Sigmoid colon (tissue), 7 donors: ENCODE data around the gene DNAH17. TPM values are rescaled to one million over a fixed set of nuclear protein-coding genes. Genes with fewer than 3 reads are reported as not detected.

ENCODE experiments used
- DNase-seq: peaks from one replicate; pipeline ENCODE4 v3.0.0-alpha.2; 2019
- H3K27ac ChIP-seq, 4 donors: fragments of 200-600 bp; sonication (generic); one replicate each; pipeline ENCODE4 v1.5.1; 2016 to 2019; ENCODE audit warnings: mild to moderate bottlenecking in 1 of 4
- H3K27me3 ChIP-seq, 3 donors: fragments of 200-600 bp; sonication (generic); one replicate each; pipeline ENCODE4 v1.5.1; 2019; ENCODE audit warnings: mild to moderate bottlenecking in 1 of 3
- H3K36me3 ChIP-seq, 4 donors: fragments of 200-600 bp; sonication (generic); one replicate each; pipeline ENCODE4 v1.5.1; 2016 to 2019
- H3K4me1 ChIP-seq, 4 donors: fragments of 200-600 bp; sonication (generic); one replicate each; pipeline ENCODE4 v1.5.1; 2017 to 2019
- H3K4me3 ChIP-seq, 4 donors: fragments of 200-600 bp; sonication (generic); one replicate each; pipeline ENCODE4 v1.5.1; 2017 to 2019; ENCODE audit warnings: mild to moderate bottlenecking in 2 of 4, moderate library complexity in 1 of 4
- H3K9me3 ChIP-seq, 4 donors: fragments of 200-600 bp in 3 of 4; sonication (generic) in 3 of 4; one replicate each; pipeline versions ENCODE4 v1.5.1 to v1.6.1; 2013 to 2019
- EP300 ChIP-seq, 4 donors: sonication (generic); formaldehyde crosslinking; IDR thresholded peaks; one replicate each; pipeline ENCODE4 v1.6.1; 2017; ENCODE audit warnings: antibody characterized with exemption in 4 of 4
- POLR2A ChIP-seq, 2 donors: fragments of 450-650 bp; IDR thresholded peaks; one replicate each; pipeline ENCODE4 v1.6.1; 2016; ENCODE audit warnings: antibody characterized with exemption in 2 of 2, mild to moderate bottlenecking in 2 of 2, moderate library complexity in 2 of 2
- POLR2AphosphoS5 ChIP-seq, 4 donors: sonication (generic); formaldehyde crosslinking; IDR thresholded peaks; one replicate each; pipeline ENCODE4 v1.6.1; 2017; ENCODE audit warnings: antibody characterized with exemption in 4 of 4
- WGBS, 2 donors: extraction: QIAGEN DNeasy Blood & Tissue Kit; methylation state at CpG; one replicate each; pipeline ENCODE4 v1.1.7; 2013; 5-methylcytosine and 5-hydroxymethylcytosine counted together
- intact Hi-C: fragments of 100-400 bp; cut with DNase I; formaldehyde crosslinking; loops from one replicate; pipeline ENCODE4 v1.15.1; 2023
- polyA plus RNA-seq, 3 donors: library from polyadenylated mRNA; stranded (reverse); fragments of 200-250 nt; gene quantifications; one replicate each; pipeline ENCODE4 v1.2.3, GENCODE V29; 2013
- total RNA-seq, 4 donors: library from RNA; depleted of rRNA; stranded (reverse); fragments of >200 nt; gene quantifications; one replicate each; pipeline ENCODE4 v1.1.0, GENCODE V29; 2016
- TF ChIP-seq, protein P1 (sequence below), 4 experiments: fragments of 450-650 bp in 3 of 4; fragments of 200-600 bp in 1 of 4; IDR thresholded peaks; one replicate each; pipeline ENCODE4 v1.5.1; 2016 to 2019; ENCODE audit warnings: antibody characterized with exemption in 4 of 4, mild to moderate bottlenecking in 3 of 4, moderate library complexity in 2 of 4
- donor health status: healthy with polysubstance abuse.
- donor health status: Bipolar disorder and iron deficiency.
- donor health status: healthy.

DNAH17 gene
- total and polyA plus RNA-seq, 7 donors, result 0.07 to 0.68 (median 0.26) TPM; not detected in 3

DNA sequence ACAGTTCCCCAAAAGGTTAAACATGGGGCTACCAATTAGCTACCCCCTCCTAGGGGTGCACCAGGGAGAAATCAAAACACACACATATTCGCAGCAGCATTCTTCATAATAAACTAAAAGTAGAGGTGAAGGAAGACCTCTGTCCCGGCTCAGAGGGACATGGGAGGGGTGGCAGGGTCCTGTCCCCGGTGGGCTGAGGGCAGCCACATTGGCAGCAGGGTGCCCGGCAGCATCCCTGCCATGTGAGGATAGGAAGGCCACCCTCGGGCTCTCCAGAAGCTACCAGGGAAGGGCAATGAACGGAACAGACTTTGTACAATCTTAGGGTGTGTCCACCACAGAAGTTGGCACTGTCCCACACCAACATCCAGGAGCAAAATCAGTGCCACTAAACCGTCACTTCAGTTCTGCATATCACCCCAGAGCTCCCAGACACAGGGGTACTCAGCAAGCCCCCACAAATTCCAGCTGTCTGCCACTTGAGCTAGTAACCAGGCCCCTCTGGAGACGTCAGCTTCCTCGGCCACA, 3.1 kb upstream of the DNAH17 start:
- intact Hi-C loops, result no loop called here

DNA sequence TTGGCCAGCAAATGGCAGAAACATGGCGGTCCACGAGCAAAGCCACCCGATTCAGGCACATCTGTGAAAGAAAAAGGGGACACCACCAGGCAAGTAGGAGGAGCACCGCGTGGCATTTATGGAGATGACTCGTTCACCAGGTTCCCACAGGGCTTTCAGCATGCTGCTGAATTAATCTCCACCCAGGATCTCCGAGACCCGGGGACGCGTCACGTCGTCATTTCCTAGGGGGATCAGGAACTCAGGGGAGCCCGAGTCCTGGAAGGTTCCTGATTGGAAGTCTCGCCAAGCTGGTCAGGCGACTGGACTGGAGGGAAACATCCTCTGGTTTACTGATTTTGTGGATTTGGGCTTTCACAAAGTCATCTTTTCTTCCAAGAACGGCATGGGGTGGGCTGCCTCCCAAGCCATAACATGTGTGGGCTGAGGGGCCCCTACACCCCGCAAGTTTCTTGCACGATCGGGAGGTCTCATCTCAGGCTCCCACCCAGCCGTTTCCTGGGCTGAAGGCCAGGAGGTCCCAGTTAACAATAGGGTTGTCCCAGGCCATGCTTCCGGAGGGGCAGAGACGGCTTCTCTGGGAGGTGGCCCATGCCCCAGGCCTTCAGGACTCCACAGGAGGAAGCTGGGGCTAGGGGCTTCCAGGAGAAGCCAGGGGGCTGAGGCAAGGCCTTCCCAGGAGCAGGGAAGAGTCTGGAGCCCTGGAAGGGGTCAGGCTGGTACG, 645 bp downstream of the DNAH17 start:
- TF ChIP-seq, protein P1, sequence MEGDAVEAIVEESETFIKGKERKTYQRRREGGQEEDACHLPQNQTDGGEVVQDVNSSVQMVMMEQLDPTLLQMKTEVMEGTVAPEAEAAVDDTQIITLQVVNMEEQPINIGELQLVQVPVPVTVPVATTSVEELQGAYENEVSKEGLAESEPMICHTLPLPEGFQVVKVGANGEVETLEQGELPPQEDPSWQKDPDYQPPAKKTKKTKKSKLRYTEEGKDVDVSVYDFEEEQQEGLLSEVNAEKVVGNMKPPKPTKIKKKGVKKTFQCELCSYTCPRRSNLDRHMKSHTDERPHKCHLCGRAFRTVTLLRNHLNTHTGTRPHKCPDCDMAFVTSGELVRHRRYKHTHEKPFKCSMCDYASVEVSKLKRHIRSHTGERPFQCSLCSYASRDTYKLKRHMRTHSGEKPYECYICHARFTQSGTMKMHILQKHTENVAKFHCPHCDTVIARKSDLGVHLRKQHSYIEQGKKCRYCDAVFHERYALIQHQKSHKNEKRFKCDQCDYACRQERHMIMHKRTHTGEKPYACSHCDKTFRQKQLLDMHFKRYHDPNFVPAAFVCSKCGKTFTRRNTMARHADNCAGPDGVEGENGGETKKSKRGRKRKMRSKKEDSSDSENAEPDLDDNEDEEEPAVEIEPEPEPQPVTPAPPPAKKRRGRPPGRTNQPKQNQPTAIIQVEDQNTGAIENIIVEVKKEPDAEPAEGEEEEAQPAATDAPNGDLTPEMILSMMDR (IDR thresholded peaks at IDR 0.05), result no peak
- TF ChIP-seq EP300 (IDR thresholded peaks at IDR 0.05), result no peak
- no peak for TF ChIP-seq POLR2A (IDR thresholded peaks at IDR 0.05)
- TF ChIP-seq POLR2AphosphoS5 (IDR thresholded peaks at IDR 0.05), result no peak
- Histone ChIP-seq H3K4me3 (no peak overlapping the region), H3K4me1 (no peaks in the 10 kb centered on the region), H3K36me3 (no peaks in the 10 kb centered on the region), H3K27ac (no peak overlapping the region), H3K27me3 (no peaks in the 10 kb centered on the region), H3K9me3 (no peaks in the 10 kb centered on the region)
- 85 to 86% methylated on average over 23 of the region's 23 CpGs for WGBS, 2 donors
- intact Hi-C loops, result no loop called here
- no peak for DNase-seq

More for the DNA sequence above, 3.1 kb upstream of the DNAH17 start:
- H3K27me3 ChIP-seq, result no peaks in the 10 kb centered on the region
- no peaks in the 10 kb centered on the region for H3K4me1 ChIP-seq
- DNase-seq, result no peak
- no peak for TF ChIP-seq POLR2A (IDR thresholded peaks at IDR 0.05)
- TF ChIP-seq EP300 (IDR thresholded peaks at IDR 0.05), result no peak
- no peak overlapping the region for H3K27ac ChIP-seq
- no peaks in the 10 kb centered on the region for H3K36me3 ChIP-seq
- 23 to 72% methylated on average over 9 of the region's 9 CpGs for WGBS, 2 donors
- no peak overlapping the region for H3K4me3 ChIP-seq
- no peaks in the 10 kb centered on the region for H3K9me3 ChIP-seq

DNA sequence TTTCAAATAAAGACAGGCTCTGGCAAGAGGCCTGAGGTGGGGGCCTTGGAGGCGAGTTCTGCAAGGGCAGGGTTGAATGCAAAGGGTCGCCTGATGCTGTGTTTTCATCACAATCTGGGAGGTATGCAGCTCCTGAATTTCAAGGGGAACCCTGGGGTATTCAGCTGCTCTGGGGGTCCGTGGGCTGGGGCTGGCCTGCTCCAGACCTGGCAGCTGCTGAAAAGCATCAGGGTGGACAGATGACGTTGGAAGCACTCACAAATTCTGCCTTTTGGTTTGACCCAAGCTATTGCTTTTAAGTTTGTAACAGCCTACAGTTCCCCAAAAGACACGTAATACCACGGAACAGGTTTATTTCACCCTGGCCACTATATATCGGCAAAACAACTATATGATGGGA, 1.3 kb downstream of the DNAH17 start:
- Histone ChIP-seq H3K36me3 (no peaks in the 10 kb centered on the region), H3K27me3 (no peaks in the 10 kb centered on the region), H3K27ac (no peak overlapping the region), H3K4me3 (no peak overlapping the region), H3K9me3 (no peaks in the 10 kb centered on the region), H3K4me1 (no peaks in the 10 kb centered on the region)
- TF ChIP-seq, protein P1 (IDR thresholded peaks at IDR 0.05), result no peak
- TF ChIP-seq POLR2A (IDR thresholded peaks at IDR 0.05) (no peak), EP300 (IDR thresholded peaks at IDR 0.05) (no peak), POLR2AphosphoS5 (IDR thresholded peaks at IDR 0.05) (no peak)
- WGBS, 2 donors, result 86 to 87% methylated on average over 7 of the region's 7 CpGs
- intact Hi-C loops, result no loop called here
- DNase-seq, result no peak

DNA sequence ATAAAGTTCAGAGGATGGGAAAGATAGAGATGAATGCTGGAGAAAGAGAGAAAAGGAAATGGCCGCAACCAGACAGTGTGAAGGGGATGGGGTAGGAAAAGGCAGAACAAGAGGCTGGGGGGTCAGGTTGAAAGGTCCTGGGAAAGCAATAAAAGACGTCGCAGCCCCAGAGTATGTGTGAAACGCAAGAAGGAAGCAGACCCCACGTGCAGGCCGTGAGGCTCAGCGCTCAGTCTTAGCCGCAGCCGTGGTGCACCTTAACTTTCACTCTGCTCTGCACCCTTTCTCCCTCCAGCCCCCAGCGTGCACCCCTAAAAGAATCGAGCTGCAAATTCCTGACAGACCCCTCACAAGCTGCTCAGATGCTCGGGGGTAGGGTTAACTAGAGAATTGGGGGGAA, 1.9 kb downstream of the DNAH17 start:
- H3K27me3 ChIP-seq, result no peaks in the 10 kb centered on the region
- no peaks in the 10 kb centered on the region for H3K9me3 ChIP-seq
- no peak overlapping the region for H3K27ac ChIP-seq
- no peak for DNase-seq
- no peaks in the 10 kb centered on the region for H3K36me3 ChIP-seq
- H3K4me1 ChIP-seq, result no peaks in the 10 kb centered on the region
- no peak for TF ChIP-seq POLR2AphosphoS5 (IDR thresholded peaks at IDR 0.05)
- TF ChIP-seq, protein P1 (IDR thresholded peaks at IDR 0.05), result no peak
- no peak for TF ChIP-seq POLR2A (IDR thresholded peaks at IDR 0.05)
- TF ChIP-seq EP300 (IDR thresholded peaks at IDR 0.05), result no peak
- no peak overlapping the region for H3K4me3 ChIP-seq
- 70 to 71% methylated on average over 12 of the region's 12 CpGs for WGBS, 2 donors
- intact Hi-C loops, result no loop called here

DNA sequence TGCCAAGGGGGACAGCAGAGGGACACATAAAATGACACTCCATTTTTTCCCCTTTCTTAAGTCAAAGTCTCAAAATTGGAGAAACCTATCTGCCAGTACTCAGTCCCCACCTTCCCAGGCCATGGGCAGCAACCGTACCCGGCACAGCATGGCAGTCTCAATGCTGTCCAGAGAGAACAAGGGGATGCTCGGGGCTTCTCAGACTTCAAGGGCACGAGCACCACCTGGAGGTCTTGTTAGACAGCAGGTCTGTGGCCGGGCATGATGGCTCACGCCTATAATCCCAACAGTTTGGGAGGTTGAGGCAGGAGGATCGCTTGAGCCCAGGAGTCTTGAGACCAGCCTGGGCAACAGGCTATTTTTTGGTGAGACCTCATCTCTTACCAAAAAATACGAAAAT, 3.2 kb downstream of the DNAH17 start:
- intact Hi-C loops, result no loop called here
- DNase-seq, result no peak
- Histone ChIP-seq H3K4me1 (no peaks in the 10 kb centered on the region), H3K9me3 (no peaks in the 10 kb centered on the region), H3K27ac (no peak overlapping the region), H3K36me3 (no peaks in the 10 kb centered on the region), H3K4me3 (no peak overlapping the region), H3K27me3 (no peaks in the 10 kb centered on the region)
- no peak for TF ChIP-seq POLR2AphosphoS5 (IDR thresholded peaks at IDR 0.05)
- TF ChIP-seq, protein P1 (IDR thresholded peaks at IDR 0.05), result no peak
- TF ChIP-seq EP300 (IDR thresholded peaks at IDR 0.05), result no peak
- no peak for TF ChIP-seq POLR2A (IDR thresholded peaks at IDR 0.05)
- 86 to 90% methylated on average over 8 of the region's 8 CpGs for WGBS, 2 donors
